Activated CD4-positive, alpha-beta memory T cell treated with anti-CD3 and anti-CD28 coated beads for 36 hours (primary cell): ENCODE data around the gene GLYATL3. TPM values are rescaled to one million over a fixed set of nuclear protein-coding genes. Genes with fewer than 3 reads are reported as not detected.

Source experiments
- CTCF ChIA-PET: fragments of 350-600 bp; sonication (Branson Sonifier 250); formaldehyde crosslinking; loops from one replicate; lab custom pipeline; 2021; ENCODE audit warnings: antibody characterized with exemption, inconsistent platforms; lab: Charles Lee
- POLR2A ChIA-PET: fragments of 350-600 bp; sonication (Branson Sonifier 250); formaldehyde crosslinking; loops from one replicate; lab custom pipeline; 2021; ENCODE audit warnings: antibody characterized with exemption; lab: Charles Lee
- DNase-seq: peaks from one replicate; pipeline ENCODE4 v3.0.0-alpha.2; 2020
- H3K27ac Mint-ChIP-seq: one replicate; pipeline ENCODE4 v1.8.0; 2021; ENCODE audit warnings: mixed read lengths
- H3K27me3 Mint-ChIP-seq: one replicate; pipeline ENCODE4 v1.8.0; 2021; ENCODE audit warnings: mixed read lengths
- H3K36me3 Mint-ChIP-seq: one replicate; pipeline ENCODE4 v1.8.0; 2021; ENCODE audit warnings: mixed read lengths
- H3K4me1 Mint-ChIP-seq: one replicate; pipeline ENCODE4 v1.8.0; 2021; ENCODE audit warnings: low read depth, mixed read lengths
- H3K4me3 Mint-ChIP-seq: one replicate; pipeline ENCODE4 v1.8.0; 2021; ENCODE audit warnings: mild to moderate bottlenecking, mixed read lengths
- H3K9me3 Mint-ChIP-seq: one replicate; pipeline ENCODE4 v1.8.0; 2021; ENCODE audit warnings: mixed read lengths
- intact Hi-C: fragments of 100-400 bp; cut with micrococcal nuclease; formaldehyde crosslinking; loops from one replicate; pipeline ENCODE4 v1.15.1; 2023
- total RNA-seq, 2 experiments: library from RNA; stranded (reverse); gene quantifications; one replicate each; pipeline ENCODE4 v1.2.3, GENCODE V29; 2021

Gene GLYATL3
- total RNA-seq, 2 experiments from 2014 or later = not detected

DNA sequence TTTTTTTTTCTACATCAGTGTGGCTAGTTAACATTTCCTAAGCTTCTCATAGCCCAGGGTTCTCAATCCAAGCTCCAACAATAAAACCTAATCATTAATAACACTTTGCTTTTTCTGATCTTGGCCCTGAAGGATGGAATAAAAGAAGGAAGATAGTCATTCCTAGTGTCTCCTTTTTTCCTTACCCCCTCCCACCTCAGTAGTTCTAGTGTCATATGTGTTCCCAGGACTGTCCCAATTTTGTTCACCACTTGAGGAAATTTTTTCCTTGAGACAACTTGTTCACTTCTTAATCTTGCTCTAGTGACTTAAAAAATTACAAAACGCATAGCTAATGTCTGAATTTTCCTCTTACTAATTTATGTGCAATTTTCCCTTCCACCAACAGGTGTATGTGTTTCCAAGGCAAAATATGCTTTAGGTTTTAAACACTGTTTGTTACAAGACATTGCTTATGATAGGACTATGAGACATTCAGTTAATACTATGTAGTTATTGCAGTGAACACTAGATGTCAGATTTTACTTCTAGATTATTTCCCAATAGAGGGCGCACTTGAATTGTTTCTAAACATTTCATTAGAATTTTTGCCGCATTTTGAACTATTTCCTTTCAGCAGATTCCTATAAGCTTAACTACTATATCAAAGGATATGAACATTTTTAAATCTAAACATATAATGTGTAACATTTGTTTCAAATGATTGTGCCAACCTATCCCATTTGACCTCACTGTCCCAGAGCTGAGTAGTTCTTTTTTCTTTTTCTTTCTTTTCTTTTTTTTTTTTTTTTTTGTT, 32.2 kb downstream of the GLYATL3 start:
- no peaks in the 10 kb centered on the region for H3K36me3 Mint-ChIP-seq
- no peaks in the 10 kb centered on the region for H3K9me3 Mint-ChIP-seq
- no peak for DNase-seq
- ChIA-PET CTCF (interaction anchor here (0.6 to 4.8 kb wide), 21 partner anchors 8 to 1744 kb away, joined by 3 to 53 read pairs (median 3); partner anchors contain the start of gene C6orf141), POLR2A (no interaction called here)
- H3K27me3 Mint-ChIP-seq = peaks cover 6% of the 10 kb centered on the region
- H3K4me1 Mint-ChIP-seq = peaks cover 4% of the 10 kb centered on the region
- no peak overlapping the region for H3K27ac Mint-ChIP-seq
- intact Hi-C loops = loop anchor here (1.0 kb wide), 2 partner anchors 75 to 317 kb away; no protein-coding TSS in a partner anchor
- no peak overlapping the region for H3K4me3 Mint-ChIP-seq

GRCh38 chr6:49535795-49536194, 36.1 kb downstream of the GLYATL3 start:
- POLR2A ChIA-PET = no interaction called here
- intact Hi-C loops = no loop called here
- CTCF ChIA-PET = interaction anchor here (1.1 kb wide), 1 partner anchor 70 kb away, joined by 5 read pairs; no protein-coding TSS in a partner anchor
- H3K4me1 Mint-ChIP-seq = peaks cover 4% of the 10 kb centered on the region
- no peaks in the 10 kb centered on the region for H3K9me3 Mint-ChIP-seq
- H3K27me3 Mint-ChIP-seq = peaks cover 1% of the 10 kb centered on the region
- no peak overlapping the region for H3K27ac Mint-ChIP-seq
- no peaks in the 10 kb centered on the region for H3K36me3 Mint-ChIP-seq
- DNase-seq = no peak
- H3K4me3 Mint-ChIP-seq = no peak overlapping the region

- peaks cover 3% of the 10 kb centered on the region for H3K27me3 Mint-ChIP-seq
- H3K36me3 Mint-ChIP-seq = no peaks in the 10 kb centered on the region
- no peaks in the 10 kb centered on the region for H3K9me3 Mint-ChIP-seq
- CTCF ChIA-PET = no interaction called here
- POLR2A ChIA-PET = no interaction called here
- intact Hi-C loops = no loop called here
- DNase-seq = no peak
- no peak overlapping the region for H3K27ac Mint-ChIP-seq
- H3K4me3 Mint-ChIP-seq = no peak overlapping the region
- no peaks in the 10 kb centered on the region for H3K4me1 Mint-ChIP-seq
Measured at GRCh38 chr6:49539102-49539501, 39.4 kb downstream of the GLYATL3 start.

GRCh38 chr6:49540614-49541013, 40.9 kb downstream of the GLYATL3 start:
- H3K4me3 Mint-ChIP-seq = no peak overlapping the region
- POLR2A ChIA-PET = no interaction called here
- H3K36me3 Mint-ChIP-seq = no peaks in the 10 kb centered on the region
- no peak overlapping the region for H3K27ac Mint-ChIP-seq
- CTCF ChIA-PET = interaction anchor here (4.9 kb wide), 1 partner anchor 9 kb away, joined by 24 read pairs; no protein-coding TSS in a partner anchor
- intact Hi-C loops = no loop called here
- H3K9me3 Mint-ChIP-seq = no peaks in the 10 kb centered on the region
- H3K4me1 Mint-ChIP-seq = no peaks in the 10 kb centered on the region
- peaks cover 3% of the 10 kb centered on the region for H3K27me3 Mint-ChIP-seq
- DNase-seq = no peak

DNA sequence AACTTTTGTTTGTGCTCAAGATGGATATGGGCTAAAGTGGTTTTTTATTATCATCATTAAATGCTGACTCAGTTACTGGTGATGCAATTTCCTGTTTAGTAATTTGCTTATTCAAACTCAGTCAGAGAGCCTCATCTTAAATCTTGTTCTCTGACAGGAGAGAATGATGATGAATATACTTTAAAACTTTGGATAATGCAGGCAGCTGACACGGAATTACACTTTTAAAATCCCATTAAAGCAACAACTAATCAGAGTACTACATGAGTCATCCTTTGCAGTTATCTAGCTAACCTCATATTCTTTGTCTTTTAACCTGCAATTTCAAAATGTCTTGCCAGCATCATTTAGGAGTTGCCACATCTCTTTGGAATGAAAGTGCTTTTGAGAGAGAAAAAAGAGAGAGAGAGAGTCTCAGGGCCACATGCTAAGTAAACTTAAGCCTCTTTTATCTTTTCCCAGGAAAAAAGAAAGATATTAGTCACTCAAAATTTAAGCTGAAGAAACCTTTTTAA, 41.5 kb downstream of the GLYATL3 start:
- Mint-ChIP-seq H3K27ac (no peak overlapping the region), H3K4me1 (no peaks in the 10 kb centered on the region), H3K27me3 (peaks cover 3% of the 10 kb centered on the region), H3K9me3 (no peaks in the 10 kb centered on the region), H3K36me3 (no peaks in the 10 kb centered on the region), H3K4me3 (no peak overlapping the region)
- POLR2A ChIA-PET = no interaction called here
- intact Hi-C loops = no loop called here
- DNase-seq = no peak
- CTCF ChIA-PET = interaction anchor here (4.9 kb wide), 1 partner anchor 9 kb away, joined by 24 read pairs; no protein-coding TSS in a partner anchor

DNA sequence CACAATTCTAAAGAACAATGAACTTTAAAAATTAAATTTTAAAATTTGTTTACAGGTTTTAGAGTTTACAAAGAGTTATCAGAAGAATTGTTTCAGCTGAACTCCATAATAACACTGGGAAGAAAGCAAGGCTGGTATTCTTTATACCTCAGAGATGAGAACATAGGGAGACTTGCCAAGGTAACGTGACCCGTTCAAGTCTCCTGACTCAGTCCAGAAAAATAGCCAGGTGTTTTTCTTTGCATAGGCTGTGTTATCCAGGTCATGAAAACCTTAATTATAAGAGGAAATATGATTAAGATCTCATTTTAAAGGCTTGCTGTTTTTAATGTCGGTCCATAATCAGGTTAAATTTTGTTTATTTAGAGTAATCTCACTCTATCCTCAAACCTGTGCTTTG, 42.2 kb downstream of the GLYATL3 start:
- H3K27ac Mint-ChIP-seq = no peak overlapping the region
- intact Hi-C loops = no loop called here
- peaks cover 8% of the 10 kb centered on the region for H3K27me3 Mint-ChIP-seq
- H3K9me3 Mint-ChIP-seq = no peaks in the 10 kb centered on the region
- POLR2A ChIA-PET = no interaction called here
- H3K4me3 Mint-ChIP-seq = no peak overlapping the region
- no peak for DNase-seq
- no peaks in the 10 kb centered on the region for H3K36me3 Mint-ChIP-seq
- CTCF ChIA-PET = interaction anchor here (4.9 kb wide), 1 partner anchor 10 kb away, joined by 24 read pairs; no protein-coding TSS in a partner anchor
- H3K4me1 Mint-ChIP-seq = no peaks in the 10 kb centered on the region

- intact Hi-C loops = no loop called here
- Mint-ChIP-seq H3K4me3 (no peak overlapping the region), H3K4me1 (no peaks in the 10 kb centered on the region), H3K36me3 (no peaks in the 10 kb centered on the region), H3K27me3 (peaks cover 8% of the 10 kb centered on the region), H3K9me3 (no peaks in the 10 kb centered on the region), H3K27ac (no peak overlapping the region)
- CTCF ChIA-PET = interaction anchor here (1.2 to 4.9 kb wide), 3 partner anchors 10 to 63 kb away, joined by 4 to 24 read pairs (median 5); no protein-coding TSS in a partner anchor
- POLR2A ChIA-PET = no interaction called here
- no peak for DNase-seq
Measured at GRCh38 chr6:49543087-49543858, 43.5 kb downstream of the GLYATL3 start.

DNA sequence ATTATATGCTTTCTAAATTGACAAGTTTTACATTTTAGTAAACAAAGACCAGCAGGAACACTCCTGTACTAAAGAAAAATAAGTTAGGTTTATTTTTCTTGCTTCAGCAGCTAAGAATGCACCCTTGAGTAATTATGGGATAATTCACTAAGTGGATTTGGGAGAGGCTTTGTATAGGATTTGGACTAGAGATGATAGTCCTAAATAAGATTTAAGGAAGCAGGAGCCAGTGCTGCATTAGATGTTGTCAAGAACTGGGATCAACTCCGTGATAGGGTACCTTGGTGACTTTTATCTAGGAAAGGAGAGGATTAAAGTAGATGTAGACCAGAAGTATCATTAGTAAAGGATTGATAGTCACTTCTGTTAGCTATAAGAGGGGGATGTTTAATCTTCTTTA, 46.6 kb downstream of the GLYATL3 start:
- Mint-ChIP-seq H3K27me3 (peaks cover 23% of the 10 kb centered on the region), H3K4me1 (peaks cover 10% of the 10 kb centered on the region), H3K4me3 (no peak overlapping the region), H3K36me3 (no peaks in the 10 kb centered on the region), H3K27ac (no peak overlapping the region), H3K9me3 (no peaks in the 10 kb centered on the region)
- no peak for DNase-seq
- CTCF ChIA-PET = interaction anchor here (0.5 kb wide), 1 partner anchor 91 kb away, joined by 3 read pairs; no protein-coding TSS in a partner anchor
- intact Hi-C loops = no loop called here
- POLR2A ChIA-PET = no interaction called here

- Mint-ChIP-seq H3K36me3 (no peaks in the 10 kb centered on the region), H3K9me3 (no peaks in the 10 kb centered on the region), H3K27me3 (peaks cover 29% of the 10 kb centered on the region), H3K27ac (no peak overlapping the region), H3K4me1 (peaks cover 23% of the 10 kb centered on the region), H3K4me3 (no peak overlapping the region)
- ChIA-PET POLR2A (no interaction called here), CTCF (interaction anchor here (0.7 to 0.8 kb wide), 2 partner anchors 9 to 16 kb away, joined by 3 read pairs; no protein-coding TSS in a partner anchor)
- no peak for DNase-seq
- intact Hi-C loops = no loop called here
Measured at GRCh38 chr6:49548613-49549304, 49.0 kb downstream of the GLYATL3 start.

DNA sequence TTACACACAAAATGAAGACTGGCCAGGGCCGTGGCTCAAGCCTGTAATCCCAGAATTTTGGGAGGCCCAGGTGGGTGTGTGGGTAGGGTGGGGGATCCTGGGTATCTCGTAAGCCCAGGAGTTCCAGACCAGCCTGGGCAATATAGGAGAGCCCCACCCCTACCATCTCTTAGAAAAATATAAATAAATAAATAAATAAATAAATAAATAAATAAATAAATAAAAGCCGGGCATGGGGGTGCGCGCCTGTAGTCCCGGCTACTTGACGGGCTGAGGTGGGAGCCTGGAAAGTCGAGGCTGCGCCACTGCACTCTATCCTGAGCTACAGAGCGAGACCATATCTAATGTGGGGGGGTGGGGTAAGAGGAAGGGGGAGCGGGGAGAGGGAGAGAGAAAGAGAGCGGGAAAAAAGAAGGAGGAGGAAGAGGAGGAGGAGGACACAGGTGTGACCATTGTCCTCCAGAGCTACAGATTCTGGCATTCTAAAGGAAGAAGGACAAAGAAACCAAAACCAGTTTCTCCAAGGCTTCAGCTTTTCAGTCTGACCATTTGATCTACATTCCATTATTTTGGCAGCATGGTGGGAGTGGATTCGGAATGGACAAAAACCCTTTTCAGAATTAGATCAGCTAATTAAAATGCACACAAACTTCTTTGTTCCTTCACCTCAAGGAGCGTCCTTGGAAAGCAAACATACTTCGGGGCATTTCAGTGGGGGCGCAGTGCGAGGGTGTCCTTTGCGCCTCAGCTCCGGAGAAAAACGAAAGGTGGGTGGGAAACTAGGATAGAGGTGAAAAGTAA, 50.2 kb downstream of the GLYATL3 start:
- CTCF ChIA-PET = interaction anchor here (0.7 to 4.6 kb wide), 2 partner anchors 8 to 18 kb away, joined by 3 to 27 read pairs; no protein-coding TSS in a partner anchor
- peaks cover 29% of the 10 kb centered on the region for H3K27me3 Mint-ChIP-seq
- no peak for DNase-seq
- no peaks in the 10 kb centered on the region for H3K9me3 Mint-ChIP-seq
- H3K36me3 Mint-ChIP-seq = no peaks in the 10 kb centered on the region
- H3K27ac Mint-ChIP-seq = no peak overlapping the region
- H3K4me3 Mint-ChIP-seq = peak overlapping the region; percentile 22
- H3K4me1 Mint-ChIP-seq = peaks cover 23% of the 10 kb centered on the region
- intact Hi-C loops = loop anchor here (2.0 kb wide), 1 partner anchor 87 kb away; the partner anchor contains the start of genes CENPQ and MMUT
- POLR2A ChIA-PET = no interaction called here
